ENCODE data around the gene PPEF1. TPM values are rescaled to one million over a fixed set of nuclear protein-coding genes. Genes with fewer than 3 reads are reported as not detected.

The PPEF1 gene
- total and polyA plus RNA-seq, 2 of the 4 experiments (the other 2 are of a cell fraction) = not detected

DNA sequence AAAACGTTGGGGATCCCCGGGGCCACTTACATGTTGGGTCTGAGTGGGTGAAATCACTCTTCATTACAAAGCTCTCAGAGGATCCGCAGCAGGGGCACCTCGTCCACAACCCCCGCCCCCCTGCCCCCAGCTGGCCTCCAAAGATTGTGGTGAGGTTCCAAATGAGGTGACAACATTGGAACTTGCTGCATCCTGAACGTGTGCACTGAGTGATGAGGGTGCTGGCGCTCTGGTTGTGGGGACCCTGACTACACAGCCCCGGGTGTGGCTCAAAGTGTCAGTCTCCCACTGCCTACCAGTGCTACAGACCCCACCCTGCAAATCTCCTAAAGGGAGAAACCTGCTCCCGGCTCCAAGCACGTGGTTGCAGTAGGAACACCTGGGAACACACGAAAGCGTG lies 164.5 kb downstream of the PPEF1 start:
- H3K9me3 ChIP-seq (ENCODE audit: control insufficient read depth, insufficient read depth, low read length) = no peaks in the 10 kb centered on the region
- no peak overlapping the region for H4K91ac ChIP-seq (ENCODE audit: insufficient read depth, low read depth, low read length)
- H2BK15ac ChIP-seq (ENCODE audit: low read depth, low read length) = no peak overlapping the region
- no peak for DNase-seq
- ChIA-PET CTCF (no interaction called here), POLR2A (ENCODE audit: unreplicated experiment) (no interaction called here)
- WGBS, 2 experiments (ENCODE audit: extremely low coverage in 2 of 2, insufficient read length in 1 of 2) = no CpG with 5 or more reads among the region's 12 CpGs
- H2AFZ ChIP-seq (replicated peaks; ENCODE audit: low read length, poor library complexity) = peak overlapping the region; percentile 11
- no peak overlapping the region for H2AK5ac ChIP-seq (ENCODE audit: low read depth, low read length)
- in situ Hi-C loops (cut with MboI; ENCODE audit: low sequenced_read_pairs) = no loop called here
- no peak overlapping the region for H3K14ac ChIP-seq (replicated peaks; ENCODE audit: low read depth, low read length)
- no peak overlapping the region for H4K5ac ChIP-seq (ENCODE audit: low read depth, low read length)
- no peak overlapping the region for H3K9ac ChIP-seq (ENCODE audit: low read depth, low read length)
- no peaks in the 10 kb centered on the region for H3K9me1 ChIP-seq (ENCODE audit: insufficient read depth, low read length)
- dilution Hi-C loops (cut with HindIII; ENCODE audit: low sequenced_read_pairs, unreplicated experiment) = no loop called here
- H2BK20ac ChIP-seq (ENCODE audit: low read depth, low read length) = no peak overlapping the region
- no peak overlapping the region for H2BK5ac ChIP-seq (ENCODE audit: low read depth, low read length, poor library complexity, severe bottlenecking)
- peaks cover 2% of the 10 kb centered on the region; the same call in 1 of the 2 replicates for H3K4me1 ChIP-seq (ENCODE audit: control insufficient read depth, insufficient read depth, low read length)
- no peak overlapping the region for H3K18ac ChIP-seq (ENCODE audit: low read depth, low read length)
- ATAC-seq (ENCODE audit: low read depth) = no peak
- TF ChIP-seq POLR2A (IDR thresholded peaks at IDR 0.05; ENCODE audit: low read depth, low read length) = no peak
- TF ChIP-seq RCOR1 (IDR thresholded peaks at IDR 0.05; ENCODE audit: insufficient replicate concordance, low read length) = no peak
- TF ChIP-seq RAD21 (IDR thresholded peaks at IDR 0.05; ENCODE audit: low read length) = no peak
- TF ChIP-seq MAZ (IDR thresholded peaks at IDR 0.05; ENCODE audit: borderline replicate concordance, low read depth, low read length) = no peak
- TF ChIP-seq, protein P1, sequence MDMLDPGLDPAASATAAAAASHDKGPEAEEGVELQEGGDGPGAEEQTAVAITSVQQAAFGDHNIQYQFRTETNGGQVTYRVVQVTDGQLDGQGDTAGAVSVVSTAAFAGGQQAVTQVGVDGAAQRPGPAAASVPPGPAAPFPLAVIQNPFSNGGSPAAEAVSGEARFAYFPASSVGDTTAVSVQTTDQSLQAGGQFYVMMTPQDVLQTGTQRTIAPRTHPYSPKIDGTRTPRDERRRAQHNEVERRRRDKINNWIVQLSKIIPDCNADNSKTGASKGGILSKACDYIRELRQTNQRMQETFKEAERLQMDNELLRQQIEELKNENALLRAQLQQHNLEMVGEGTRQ (IDR thresholded peaks at IDR 0.05; ENCODE audit: low read depth, low read length) = no peak
- TF ChIP-seq SMC3 (IDR thresholded peaks at IDR 0.05; ENCODE audit: low read depth, low read length) = no peak
- no peak for TF ChIP-seq CEBPB (IDR thresholded peaks at IDR 0.05; ENCODE audit: low read depth, low read length)
- TF ChIP-seq ELK1 (IDR thresholded peaks at IDR 0.05; ENCODE audit: borderline replicate concordance, low read depth, low read length) = no peak
- TF ChIP-seq FOS (IDR thresholded peaks at IDR 0.05; ENCODE audit: low read depth, low read length) = no peak
- no peak for TF ChIP-seq NFE2L2 (IDR thresholded peaks at IDR 0.05; ENCODE audit: low read depth, low read length)
- no peak for TF ChIP-seq RFX5 (IDR thresholded peaks at IDR 0.05; ENCODE audit: low read depth, low read length)
- no peak for TF ChIP-seq CTCF (conservative IDR thresholded peaks at IDR 0.05; ENCODE audit: low read depth, low read length)
- no peak overlapping the region for H3K4me3 ChIP-seq (ENCODE audit: insufficient read depth, low read depth, low read length)
- BruUV-seq (replicated peaks) = no TSS peak
- intact Hi-C loops (cut with micrococcal nuclease) = no loop called here
- no peak overlapping the region for H3K4ac ChIP-seq (ENCODE audit: low read depth, low read length)
- no peak overlapping the region for H3K56ac ChIP-seq (ENCODE audit: extremely low read depth, insufficient read depth, low read length)
- no peak overlapping the region for H2AK9ac ChIP-seq (replicated peaks; ENCODE audit: low read depth, low read length, poor library complexity)
- H3K4me2 ChIP-seq (ENCODE audit: low read depth, low read length) = no peak overlapping the region
- H3K23ac ChIP-seq (ENCODE audit: low read depth, low read length) = no peak overlapping the region
- no peak overlapping the region for H4K8ac ChIP-seq (ENCODE audit: low read depth in 2 of 2, low read length in 2 of 2)
- no peaks in the 10 kb centered on the region; the same call in 1 of the 2 replicates for H3K27me3 ChIP-seq (ENCODE audit: control insufficient read depth, insufficient read depth, low read length)
- H2BK120ac ChIP-seq (ENCODE audit: low read depth, low read length) = no peak overlapping the region
- H4K20me1 ChIP-seq (ENCODE audit: insufficient read depth, low read length) = no peaks in the 10 kb centered on the region
- no peak overlapping the region for H3K27ac ChIP-seq (ENCODE audit: insufficient read depth, low read length)
- H3K36me3 ChIP-seq (ENCODE audit: control insufficient read depth, insufficient read depth, low read length) = no peaks in the 10 kb centered on the region
- no peaks in the 10 kb centered on the region for H3K79me1 ChIP-seq (ENCODE audit: low read depth in 1 of 2, low read length in 2 of 2)
